Epithelial cell of proximal tubule (primary cell): ENCODE measurements around the gene GPA33. TPM values are rescaled to one million over a fixed set of nuclear protein-coding genes. Genes with fewer than 3 reads are reported as not detected.

ENCODE experiments used
- DNase-seq: peaks from one replicate; pipeline ENCODE4 v3.0.0-alpha.2; 2011; ENCODE audit warnings: low read depth
- H3K4me3 ChIP-seq: 2 replicates; pipeline ENCODE4 v1.5.1; 2011; ENCODE audit warnings: low read depth, mild to moderate bottlenecking, low read length
- CTCF ChIP-seq: conservative IDR thresholded peaks from 2 replicates; pipeline ENCODE4 v1.5.1; 2012; ENCODE audit warnings: low read depth, mild to moderate bottlenecking, low read length
- total RNA-seq: library from RNA; depleted of rRNA; stranded (reverse); fragments of >200 nt; gene quantifications from 2 replicates; pipeline ENCODE4 v1.2.3, GENCODE V29; 2015

GPA33 gene
- total RNA-seq, 1 donor from 2014 or later: not detected

DNA sequence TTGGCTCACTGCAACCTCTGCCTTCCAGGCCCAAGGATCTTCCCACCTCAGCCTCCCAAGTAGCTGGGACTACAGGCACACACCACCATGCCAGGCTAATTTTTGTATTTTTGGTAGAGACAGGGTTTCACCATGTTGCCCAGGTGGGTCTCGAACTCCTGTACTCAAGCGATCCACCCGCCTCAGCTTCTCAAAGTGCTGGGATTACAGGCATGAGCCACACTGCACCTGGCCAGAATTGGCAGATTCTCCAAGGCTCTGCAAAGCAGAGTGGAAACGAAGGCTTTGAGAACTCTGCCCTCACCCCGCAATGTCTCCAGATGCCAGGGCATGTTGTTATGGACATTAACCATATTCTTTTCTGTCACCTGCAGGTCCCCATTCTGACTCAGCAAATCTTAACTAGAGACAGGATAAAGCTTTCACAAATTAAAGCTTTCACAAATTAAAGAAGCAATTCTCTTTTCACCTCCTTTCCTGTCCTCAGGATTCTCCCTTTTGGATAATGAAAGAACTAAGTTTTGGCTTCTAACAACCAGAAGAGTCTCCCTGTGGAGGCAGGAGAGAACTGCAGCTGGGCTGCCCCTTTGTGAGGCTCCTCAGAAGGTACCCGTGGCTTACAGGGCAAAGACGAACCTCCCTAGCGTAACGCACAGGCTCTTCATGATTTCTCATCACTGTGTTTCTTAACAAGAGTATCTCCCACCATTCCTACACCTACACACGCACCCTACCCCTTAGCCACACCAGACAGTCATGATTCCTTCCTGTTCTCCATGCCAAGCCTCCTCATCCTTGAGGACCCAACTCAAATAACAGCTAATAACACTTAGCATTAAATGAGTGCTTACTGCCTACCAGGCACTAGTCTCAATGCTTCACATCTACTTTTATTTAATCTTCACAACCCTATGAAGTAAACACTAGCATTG, 29.8 kb downstream of the GPA33 start:
- H3K4me3 ChIP-seq: no peak overlapping the region
- DNase-seq: no peak
- peak; percentile 58 for TF ChIP-seq CTCF

GRCh38 chr1:167059809-167060107, 30.4 kb downstream of the GPA33 start:
- H3K4me3 ChIP-seq: no peak overlapping the region
- TF ChIP-seq CTCF: no peak
- no peak for DNase-seq

DNA sequence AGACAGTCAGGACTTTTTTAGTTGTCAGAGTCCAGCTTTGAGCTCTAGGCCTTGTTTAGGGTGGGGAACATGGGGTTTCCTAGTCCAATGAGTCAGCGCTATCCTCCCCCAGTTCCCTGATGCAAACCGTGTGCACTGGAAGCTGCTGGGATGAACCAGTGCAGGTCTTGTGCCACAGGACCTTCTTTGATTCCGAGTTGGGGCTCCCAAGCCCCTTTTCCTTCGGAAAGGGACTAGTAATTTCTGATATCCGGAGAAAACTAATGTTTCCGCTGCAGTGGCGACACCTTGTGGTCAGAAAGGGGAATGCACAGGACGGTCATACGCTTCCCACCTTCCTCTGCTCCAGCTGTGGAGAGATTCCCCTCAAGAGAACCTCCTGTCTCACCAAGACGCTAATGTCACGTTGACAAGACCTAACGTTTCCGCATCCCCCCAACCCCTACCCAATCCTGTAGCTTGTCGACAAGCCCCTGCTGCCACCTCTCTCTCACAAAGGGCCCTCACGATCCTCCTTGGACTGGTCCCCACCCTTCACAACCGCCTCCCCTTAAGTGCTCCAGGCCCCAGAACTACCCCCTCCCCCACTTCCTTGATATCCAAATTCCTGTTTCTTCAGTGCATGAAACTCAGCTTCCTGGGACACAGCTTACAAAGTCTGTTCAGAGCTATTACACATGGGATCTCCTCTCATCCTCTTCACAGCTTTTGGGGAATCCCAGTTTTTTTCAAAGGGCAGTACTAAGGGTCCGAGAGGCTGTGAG, 30.9 kb downstream of the GPA33 start:
- no peak for DNase-seq
- TF ChIP-seq CTCF: peak; percentile 96
- no peak overlapping the region for H3K4me3 ChIP-seq

- DNase-seq: no peak
- peak; percentile 90 for TF ChIP-seq CTCF
- H3K4me3 ChIP-seq: no peak overlapping the region
Observed at GRCh38 chr1:167057241-167057688, 32.9 kb downstream of the GPA33 start.

DNA sequence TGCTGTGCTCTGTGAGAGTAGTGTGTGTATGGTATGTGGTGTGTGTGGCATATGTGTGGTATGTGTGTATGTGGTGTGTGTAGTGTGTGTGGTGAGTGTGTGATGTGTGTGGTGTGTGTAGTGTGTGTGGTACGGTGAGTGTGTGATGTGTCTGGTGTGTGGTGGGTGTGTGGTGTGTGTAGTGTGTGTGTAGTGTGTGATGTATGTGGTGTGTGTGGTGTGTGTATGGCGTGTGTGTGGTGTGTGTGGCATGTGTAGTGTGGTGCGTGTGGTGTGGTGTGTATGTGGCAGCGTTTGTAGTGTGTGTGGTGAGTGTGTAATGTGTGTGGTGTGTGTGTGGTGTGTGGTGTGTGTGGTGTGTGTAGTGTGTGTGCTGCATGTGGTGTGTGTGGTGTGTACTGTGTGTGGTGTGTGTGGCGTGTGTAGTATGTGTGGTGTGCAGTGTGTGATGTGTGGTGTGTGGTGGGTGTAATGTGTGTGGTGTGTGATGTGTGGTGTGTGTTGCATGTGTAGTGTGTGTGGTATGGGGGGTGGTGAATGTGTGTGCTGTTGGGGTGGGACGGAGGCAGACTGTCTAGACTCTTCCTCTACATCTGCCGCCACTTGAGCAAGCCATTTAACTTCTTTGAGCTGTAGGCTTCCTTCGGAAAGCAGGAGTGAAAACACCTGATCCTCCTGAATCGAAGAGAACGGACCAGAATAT, 33.5 kb downstream of the GPA33 start:
- DNase-seq: no peak
- H3K4me3 ChIP-seq: no peak overlapping the region
- no peak for TF ChIP-seq CTCF

GRCh38 chr1:167054946-167055630, 35.1 kb downstream of the GPA33 start:
- no peak for TF ChIP-seq CTCF
- DNase-seq: no peak
- H3K4me3 ChIP-seq: no peak overlapping the region
